GM21786 (cell line): ENCODE data around the gene RINT1.
"Not testable (repeated sequence)": the region's sequence is repeated elsewhere in the genome, so short reads cannot be mapped to it uniquely, and the experiment has no call there.

Source experiments
- ATAC-seq: cut with Tn5 transposase; IDR thresholded peaks from one replicate; pipeline ENCODE4 v1.9.1; 2021; ENCODE audit not compliant: unreplicated experiment

The RINT1 gene

GRCh38 chr7:105531792-105532671 is at the start of gene RINT1:
TSS of gene RINT1 (plus strand) at chr7:105532201. CDS start at chr7:105532316, 115 bp downstream.
- ATAC-seq = peak; percentile 91

- no peak for ATAC-seq
These were observed 44.1 kb upstream of the RINT1 start for GRCh38 chr7:105487579-105488571.

GRCh38 chr7:105489409-105489808 is 42.6 kb upstream of the RINT1 start:
- ATAC-seq = no peak

GRCh38 chr7:105493196-105493922 is 38.6 kb upstream of the RINT1 start:
- no peak for ATAC-seq

- ATAC-seq = no peak
These were observed 38.1 kb upstream of the RINT1 start for GRCh38 chr7:105493923-105494315.

GRCh38 chr7:105496521-105496920 is 35.5 kb upstream of the RINT1 start:
- no peak for ATAC-seq

- no peak for ATAC-seq
These were observed 35.0 kb upstream of the RINT1 start for GRCh38 chr7:105497016-105497415.

- ATAC-seq = no peak
These were observed 29.8 kb upstream of the RINT1 start for GRCh38 chr7:105502173-105502572.

GRCh38 chr7:105512415-105512814 is 19.6 kb upstream of the RINT1 start:
- ATAC-seq = no peak

GRCh38 chr7:105512926-105513526 is 19.0 kb upstream of the RINT1 start:
- no peak for ATAC-seq

- not testable (repeated sequence) for ATAC-seq
These were observed 16.4 kb upstream of the RINT1 start for GRCh38 chr7:105515610-105516009.

GRCh38 chr7:105519353-105519752 is 12.6 kb upstream of the RINT1 start:
- ATAC-seq = no peak

- not testable (repeated sequence) for ATAC-seq
These were observed 11.4 kb upstream of the RINT1 start for GRCh38 chr7:105520620-105521019.

- ATAC-seq = peak; percentile 25
These were observed 10.8 kb upstream of the RINT1 start for GRCh38 chr7:105521027-105521716.

- peak; percentile 83 for ATAC-seq
These were observed 10.1 kb upstream of the RINT1 start, which contains the start of gene PUS7 for GRCh38 chr7:105521717-105522463. TSS of gene PUS7 (minus strand) at chr7:105522271. CDS start at chr7:105508512, 13,759 bp downstream.

GRCh38 chr7:105524423-105524822 is 7.6 kb upstream of the RINT1 start:
- ATAC-seq = not testable (repeated sequence)

- no peak for ATAC-seq
These were observed 7.2 kb upstream of the RINT1 start for GRCh38 chr7:105524840-105525239.

- not testable (repeated sequence) for ATAC-seq
These were observed 4.3 kb upstream of the RINT1 start for GRCh38 chr7:105527737-105528136.

- no peak for ATAC-seq
These were observed 1.9 kb upstream of the RINT1 start for GRCh38 chr7:105530126-105530525.
